ENCODE measurements around the gene DDX19B.
"Not testable (repeated sequence)": the region's sequence is repeated elsewhere in the genome, so short reads cannot be mapped to it uniquely, and the experiment has no call there.

DDX19B gene

GRCh38 chr16:70345840-70346239 lies 46.9 kb downstream of the DDX19B start:
- in situ Hi-C loops (cut with HindIII; ENCODE audit: low sequenced_read_pairs): no loop called here

- in situ Hi-C loops (cut with HindIII; ENCODE audit: low sequenced_read_pairs): no loop called here
Observed at GRCh38 chr16:70348991-70349390, 50.0 kb downstream of the DDX19B start.

GRCh38 chr16:70349783-70350182 lies 50.8 kb downstream of the DDX19B start:
- in situ Hi-C loops (cut with HindIII; ENCODE audit: low sequenced_read_pairs): no loop called here

GRCh38 chr16:70359552-70359951 lies 60.6 kb downstream of the DDX19B start:
- in situ Hi-C loops (cut with HindIII; ENCODE audit: low sequenced_read_pairs): no loop called here

GRCh38 chr16:70364399-70364798 lies 65.4 kb downstream of the DDX19B start:
- in situ Hi-C loops (cut with HindIII; ENCODE audit: low sequenced_read_pairs): loop anchor here (10.0 kb wide), 1 partner anchor 70 kb away; the partner anchor contains the start of gene DDX19B

- in situ Hi-C loops (cut with HindIII; ENCODE audit: low sequenced_read_pairs): not testable (repeated sequence)
Observed at GRCh38 chr16:70370145-70370544, 71.2 kb downstream of the DDX19B start.

GRCh38 chr16:70370924-70371323 lies 71.9 kb downstream of the DDX19B start:
- in situ Hi-C loops (cut with HindIII; ENCODE audit: low sequenced_read_pairs): no loop called here

GRCh38 chr16:70372921-70373728 lies 74.1 kb downstream of the DDX19B start:
- in situ Hi-C loops (cut with HindIII; ENCODE audit: low sequenced_read_pairs): no loop called here

- in situ Hi-C loops (cut with HindIII; ENCODE audit: low sequenced_read_pairs): no loop called here
Observed at GRCh38 chr16:70374213-70374612, 75.2 kb downstream of the DDX19B start.

GRCh38 chr16:70375636-70376611 lies 76.9 kb downstream of the DDX19B start:
- in situ Hi-C loops (cut with HindIII; ENCODE audit: low sequenced_read_pairs): no loop called here

- in situ Hi-C loops (cut with HindIII; ENCODE audit: low sequenced_read_pairs): no loop called here
Observed at GRCh38 chr16:70377782-70378181, 78.8 kb downstream of the DDX19B start.

- in situ Hi-C loops (cut with HindIII; ENCODE audit: low sequenced_read_pairs): no loop called here
Observed at GRCh38 chr16:70378869-70379493, 80.0 kb downstream of the DDX19B start.

- in situ Hi-C loops (cut with HindIII; ENCODE audit: low sequenced_read_pairs): no loop called here
Observed at GRCh38 chr16:70380248-70380918, 81.4 kb downstream of the DDX19B start.

GRCh38 chr16:70380919-70381603 lies 82.1 kb downstream of the DDX19B start:
- in situ Hi-C loops (cut with HindIII; ENCODE audit: low sequenced_read_pairs): no loop called here

GRCh38 chr16:70381604-70382342 lies 82.8 kb downstream of the DDX19B start:
- in situ Hi-C loops (cut with HindIII; ENCODE audit: low sequenced_read_pairs): no loop called here

GRCh38 chr16:70383421-70383960 lies 84.5 kb downstream of the DDX19B start:
- in situ Hi-C loops (cut with HindIII; ENCODE audit: low sequenced_read_pairs): no loop called here

Measured in endothelial cell of hepatic sinusoid (primary cell).